Adipocyte (in vitro differentiated cells): Measurements from ENCODE around the gene TFB2M.

Source experiments
- DNase-seq: peaks from one replicate; pipeline ENCODE4 v3.0.0-alpha.2; 2015; ENCODE audit warnings: low read depth
- H3K27me3 ChIP-seq: replicated peaks from 2 replicates; pipeline ENCODE4 v1.7.0; 2013; ENCODE audit warnings: mild to moderate bottlenecking, low read length, moderate library complexity; ENCODE audit not compliant: control insufficient read depth, insufficient read depth
- H3K36me3 ChIP-seq: 2 replicates; pipeline ENCODE4 v1.7.0; 2013; ENCODE audit warnings: low read length, mild to moderate bottlenecking, moderate library complexity; ENCODE audit not compliant: control insufficient read depth, insufficient read depth, severe bottlenecking
- H3K4me1 ChIP-seq: 2 replicates; pipeline ENCODE4 v1.7.0; 2013; ENCODE audit warnings: mild to moderate bottlenecking, low read length, moderate library complexity; ENCODE audit not compliant: control insufficient read depth, insufficient read depth
- H3K4me3 ChIP-seq: 2 replicates; pipeline ENCODE4 v1.7.0; 2013; ENCODE audit warnings: mild to moderate bottlenecking, low read length, moderate library complexity
- H3K9ac ChIP-seq: 2 replicates; pipeline ENCODE4 v1.7.0; 2013; ENCODE audit warnings: mild to moderate bottlenecking, low read length, moderate library complexity
- H3K9me3 ChIP-seq: 2 replicates; pipeline ENCODE4 v1.7.0; 2013; ENCODE audit warnings: mild to moderate bottlenecking, low read length, moderate library complexity; ENCODE audit not compliant: control insufficient read depth

TFB2M gene

GRCh38 chr1:246550402-246550801 lies 15.7 kb downstream of the TFB2M start:
- no peaks in the 10 kb centered on the region for H3K9me3 ChIP-seq
- no peak overlapping the region for H3K4me3 ChIP-seq
- H3K27me3 ChIP-seq = no peaks in the 10 kb centered on the region
- no peak overlapping the region for H3K9ac ChIP-seq
- DNase-seq = no peak
- H3K4me1 ChIP-seq = no peaks in the 10 kb centered on the region
- H3K36me3 ChIP-seq = peaks cover 90% of the 10 kb centered on the region

- peaks cover 88% of the 10 kb centered on the region for H3K36me3 ChIP-seq
These were observed 16.4 kb downstream of the TFB2M start for GRCh38 chr1:246549665-246550064.

GRCh38 chr1:246544001-246544400 lies 22.1 kb downstream of the TFB2M start:
- peaks cover 83% of the 10 kb centered on the region for H3K36me3 ChIP-seq
- no peaks in the 10 kb centered on the region for H3K27me3 ChIP-seq
- H3K9me3 ChIP-seq = no peaks in the 10 kb centered on the region
- H3K4me3 ChIP-seq = no peak overlapping the region
- DNase-seq = no peak
- H3K9ac ChIP-seq = no peak overlapping the region
- no peaks in the 10 kb centered on the region for H3K4me1 ChIP-seq

More at GRCh38 chr1:246549665-246550064, 16.4 kb downstream of the TFB2M start:
- Histone ChIP-seq H3K4me3 (no peak overlapping the region), H3K4me1 (no peaks in the 10 kb centered on the region), H3K9ac (no peak overlapping the region), H3K9me3 (no peaks in the 10 kb centered on the region), H3K27me3 (no peaks in the 10 kb centered on the region)
- DNase-seq = no peak

- Histone ChIP-seq H3K4me1 (no peaks in the 10 kb centered on the region), H3K36me3 (peaks cover 60% of the 10 kb centered on the region), H3K27me3 (no peaks in the 10 kb centered on the region), H3K9me3 (no peaks in the 10 kb centered on the region), H3K9ac (no peak overlapping the region), H3K4me3 (no peak overlapping the region)
- no peak for DNase-seq
These were observed 25.1 kb downstream of the TFB2M start for GRCh38 chr1:246540738-246541491.

- Histone ChIP-seq H3K9ac (no peak overlapping the region), H3K27me3 (peaks cover 4% of the 10 kb centered on the region), H3K9me3 (no peaks in the 10 kb centered on the region), H3K4me1 (no peaks in the 10 kb centered on the region), H3K36me3 (peaks cover 33% of the 10 kb centered on the region), H3K4me3 (no peak overlapping the region)
- DNase-seq = no peak
These were observed 28.2 kb downstream of the TFB2M start for GRCh38 chr1:246537887-246538286.

- no peak overlapping the region for H3K9ac ChIP-seq
- no peaks in the 10 kb centered on the region for H3K4me1 ChIP-seq
- no peak for DNase-seq
- peaks cover 4% of the 10 kb centered on the region for H3K9me3 ChIP-seq
- H3K27me3 ChIP-seq = peaks cover 9% of the 10 kb centered on the region
- no peak overlapping the region for H3K4me3 ChIP-seq
- H3K36me3 ChIP-seq = peaks cover 28% of the 10 kb centered on the region
These were observed 28.6 kb downstream of the TFB2M start for GRCh38 chr1:246537441-246537840.

- Histone ChIP-seq H3K9me3 (peaks cover 26% of the 10 kb centered on the region), H3K4me1 (no peaks in the 10 kb centered on the region), H3K36me3 (peaks cover 5% of the 10 kb centered on the region), H3K4me3 (no peak overlapping the region), H3K9ac (no peak overlapping the region), H3K27me3 (peaks cover 11% of the 10 kb centered on the region)
- DNase-seq = no peak
These were observed 31.9 kb downstream of the TFB2M start for GRCh38 chr1:246534114-246534513.

- no peak for DNase-seq
- Histone ChIP-seq H3K9me3 (peaks cover 26% of the 10 kb centered on the region), H3K36me3 (no peaks in the 10 kb centered on the region)
These were observed 32.6 kb downstream of the TFB2M start for GRCh38 chr1:246533371-246533905.

GRCh38 chr1:246532519-246532918 lies 33.5 kb downstream of the TFB2M start:
- Histone ChIP-seq H3K4me3 (no peak overlapping the region), H3K9me3 (peaks cover 26% of the 10 kb centered on the region), H3K36me3 (no peaks in the 10 kb centered on the region), H3K4me1 (no peaks in the 10 kb centered on the region), H3K9ac (no peak overlapping the region), H3K27me3 (peaks cover 18% of the 10 kb centered on the region)
- DNase-seq = no peak

More at GRCh38 chr1:246533371-246533905, 32.6 kb downstream of the TFB2M start:
- H3K4me1 ChIP-seq = no peaks in the 10 kb centered on the region
- peaks cover 14% of the 10 kb centered on the region for H3K27me3 ChIP-seq
- no peak overlapping the region for H3K9ac ChIP-seq
- H3K4me3 ChIP-seq = no peak overlapping the region

GRCh38 chr1:246530482-246530881 lies 35.6 kb downstream of the TFB2M start:
- no peak overlapping the region for H3K9ac ChIP-seq
- no peak for DNase-seq
- peaks cover 18% of the 10 kb centered on the region for H3K27me3 ChIP-seq
- H3K4me3 ChIP-seq = no peak overlapping the region
- no peaks in the 10 kb centered on the region for H3K36me3 ChIP-seq
- peaks cover 26% of the 10 kb centered on the region for H3K9me3 ChIP-seq
- H3K4me1 ChIP-seq = no peaks in the 10 kb centered on the region

GRCh38 chr1:246528933-246529731 lies 36.9 kb downstream of the TFB2M start:
- DNase-seq = no peak
- no peak overlapping the region for H3K4me3 ChIP-seq

More at GRCh38 chr1:246528933-246529731, 36.9 kb downstream of the TFB2M start:
- H3K4me1 ChIP-seq = no peaks in the 10 kb centered on the region
- peaks cover 26% of the 10 kb centered on the region for H3K9me3 ChIP-seq
- peaks cover 18% of the 10 kb centered on the region for H3K27me3 ChIP-seq
- no peak overlapping the region for H3K9ac ChIP-seq
- H3K36me3 ChIP-seq = no peaks in the 10 kb centered on the region
